Measurements from ENCODE around the gene RCN1.

The RCN1 gene

DNA sequence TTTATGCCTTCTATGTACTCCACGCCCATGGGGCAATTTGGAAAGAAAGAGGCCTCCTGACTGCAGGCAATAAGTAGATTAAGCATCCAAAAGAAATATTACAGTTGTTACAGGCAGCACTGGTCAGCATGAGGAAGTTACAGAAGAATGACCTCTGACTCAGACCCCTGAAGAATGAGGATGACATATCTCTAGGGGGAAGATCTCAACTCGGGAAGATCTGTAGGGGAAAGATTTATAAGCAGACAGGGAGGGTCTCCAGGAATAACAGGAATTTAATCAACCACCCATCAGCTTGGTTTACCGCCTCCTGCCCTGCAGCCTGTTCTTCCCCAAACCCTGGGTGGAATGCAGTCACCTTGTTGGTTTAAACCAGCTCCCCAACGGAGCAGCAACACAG is 58.0 kb downstream of the RCN1 start:
- no peak overlapping the region for H3K4me3 ChIP-seq (replicated peaks; ENCODE audit: low read depth, low read length)
- DNase-seq (ENCODE audit: extremely low read depth, low read depth), result no peak
- TF ChIP-seq, protein P1, sequence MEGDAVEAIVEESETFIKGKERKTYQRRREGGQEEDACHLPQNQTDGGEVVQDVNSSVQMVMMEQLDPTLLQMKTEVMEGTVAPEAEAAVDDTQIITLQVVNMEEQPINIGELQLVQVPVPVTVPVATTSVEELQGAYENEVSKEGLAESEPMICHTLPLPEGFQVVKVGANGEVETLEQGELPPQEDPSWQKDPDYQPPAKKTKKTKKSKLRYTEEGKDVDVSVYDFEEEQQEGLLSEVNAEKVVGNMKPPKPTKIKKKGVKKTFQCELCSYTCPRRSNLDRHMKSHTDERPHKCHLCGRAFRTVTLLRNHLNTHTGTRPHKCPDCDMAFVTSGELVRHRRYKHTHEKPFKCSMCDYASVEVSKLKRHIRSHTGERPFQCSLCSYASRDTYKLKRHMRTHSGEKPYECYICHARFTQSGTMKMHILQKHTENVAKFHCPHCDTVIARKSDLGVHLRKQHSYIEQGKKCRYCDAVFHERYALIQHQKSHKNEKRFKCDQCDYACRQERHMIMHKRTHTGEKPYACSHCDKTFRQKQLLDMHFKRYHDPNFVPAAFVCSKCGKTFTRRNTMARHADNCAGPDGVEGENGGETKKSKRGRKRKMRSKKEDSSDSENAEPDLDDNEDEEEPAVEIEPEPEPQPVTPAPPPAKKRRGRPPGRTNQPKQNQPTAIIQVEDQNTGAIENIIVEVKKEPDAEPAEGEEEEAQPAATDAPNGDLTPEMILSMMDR (IDR thresholded peaks at IDR 0.05; ENCODE audit: low read depth, low read length, missing control alignments), result no peak

DNA sequence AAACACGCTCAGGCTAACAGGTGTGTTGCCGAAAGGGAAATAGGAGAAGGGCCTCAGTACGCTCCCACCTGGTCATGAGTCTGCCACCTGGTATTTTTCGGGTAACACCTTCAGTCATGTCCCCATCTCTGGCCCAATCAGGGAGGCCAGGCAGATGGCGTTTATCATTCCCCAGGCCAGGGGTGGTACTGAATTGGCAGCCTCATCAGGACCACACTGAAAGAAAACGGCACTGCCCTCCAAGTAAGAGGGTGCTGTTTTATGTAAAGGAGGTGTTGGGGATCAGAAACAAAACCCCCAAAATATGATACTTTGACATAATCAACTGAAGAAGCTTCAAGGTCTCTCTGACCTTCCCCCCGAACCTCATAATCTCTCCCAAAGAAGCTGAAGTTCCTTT is 58.9 kb downstream of the RCN1 start:
- TF ChIP-seq, protein P1 (IDR thresholded peaks at IDR 0.05; ENCODE audit: low read depth, low read length, missing control alignments), result no peak
- no peak overlapping the region for H3K4me3 ChIP-seq (replicated peaks; ENCODE audit: low read depth, low read length)
- no peak for DNase-seq (ENCODE audit: extremely low read depth, low read depth)

DNA sequence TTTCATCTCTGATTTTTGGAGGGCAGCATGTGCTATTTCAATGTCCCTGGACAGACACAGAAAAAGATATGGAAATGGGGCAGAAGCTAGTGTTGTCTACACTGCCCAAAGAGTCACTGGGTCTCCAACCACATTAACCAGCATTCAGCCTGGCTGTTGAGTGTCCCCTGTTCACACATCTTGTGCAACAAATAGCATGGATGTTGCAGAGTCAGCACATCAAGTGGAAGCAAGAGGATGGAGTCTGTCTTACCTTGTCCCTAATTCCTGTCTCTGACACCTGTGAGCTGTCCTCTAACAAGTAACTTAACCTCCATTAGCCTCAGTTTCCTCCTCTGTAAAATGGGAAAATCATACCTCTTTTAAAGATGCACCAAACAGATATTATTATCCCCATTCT is 60.2 kb downstream of the RCN1 start:
- DNase-seq (ENCODE audit: extremely low read depth, low read depth), result no peak
- TF ChIP-seq, protein P1 (IDR thresholded peaks at IDR 0.05; ENCODE audit: low read depth, low read length, missing control alignments), result no peak
- H3K4me3 ChIP-seq (replicated peaks; ENCODE audit: low read depth, low read length), result no peak overlapping the region

DNA sequence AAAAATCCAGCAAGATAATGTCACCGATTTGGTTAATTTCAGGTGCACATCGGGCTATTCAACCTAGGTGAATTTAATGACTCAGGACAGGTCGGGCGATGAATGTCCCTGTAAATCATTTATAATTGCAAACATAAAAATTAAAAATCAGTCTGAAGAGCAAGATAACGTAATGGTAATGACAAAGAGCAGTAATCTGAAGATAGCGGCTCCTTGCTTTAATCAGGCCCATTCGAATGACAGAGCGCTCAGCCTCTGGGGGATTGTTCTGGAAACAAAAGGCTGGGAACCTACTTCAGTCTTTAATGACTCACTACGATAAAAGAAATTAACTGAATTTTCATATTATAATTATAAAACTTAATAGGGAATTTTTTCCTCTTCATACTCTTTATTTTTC is 61.3 kb downstream of the RCN1 start:
- H3K4me3 ChIP-seq (replicated peaks; ENCODE audit: low read depth, low read length), result no peak overlapping the region
- DNase-seq (ENCODE audit: extremely low read depth, low read depth), result no peak
- TF ChIP-seq, protein P1 (IDR thresholded peaks at IDR 0.05; ENCODE audit: low read depth, low read length, missing control alignments), result no peak

DNA sequence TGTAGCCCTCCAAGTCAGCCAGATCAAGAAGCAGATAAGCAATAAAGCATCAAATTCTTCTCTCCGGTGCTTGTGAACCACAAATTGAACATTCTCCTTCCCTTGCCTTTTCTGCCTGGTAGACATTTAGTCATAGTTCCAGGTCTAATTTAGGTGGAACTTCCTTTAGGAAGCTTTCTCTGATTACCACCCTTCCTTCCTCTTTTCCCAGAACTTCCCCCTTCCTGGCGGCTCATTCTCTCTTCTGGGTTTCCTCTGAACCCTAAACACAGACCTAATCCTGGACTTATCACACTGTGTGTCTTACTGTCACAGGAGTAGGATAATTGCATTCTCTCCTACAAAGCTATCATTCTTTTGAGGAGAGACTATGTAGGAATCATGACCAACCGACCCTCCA is 61.9 kb downstream of the RCN1 start:
- TF ChIP-seq, protein P1 (IDR thresholded peaks at IDR 0.05; ENCODE audit: low read depth, low read length, missing control alignments), result no peak
- H3K4me3 ChIP-seq (replicated peaks; ENCODE audit: low read depth, low read length), result no peak overlapping the region
- no peak for DNase-seq (ENCODE audit: extremely low read depth, low read depth)

DNA sequence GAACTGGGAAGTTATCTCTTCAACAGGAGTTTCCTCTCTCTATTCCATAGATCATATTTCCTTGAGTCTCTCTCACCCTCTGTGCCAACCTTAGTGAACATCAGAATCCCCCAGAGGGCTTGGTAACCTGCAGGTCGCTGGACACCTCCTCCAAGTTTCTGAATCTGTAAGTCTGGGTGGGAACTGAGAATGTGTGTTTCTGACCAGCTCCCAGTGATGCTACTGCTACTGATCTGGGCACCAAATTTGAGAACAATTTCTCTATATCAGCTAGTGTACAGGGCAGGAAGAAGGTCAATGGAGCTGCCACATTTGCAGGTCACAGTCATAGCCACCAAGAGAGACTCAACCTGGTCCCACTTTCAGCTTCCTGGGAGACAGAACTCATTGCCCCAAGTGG is 62.9 kb downstream of the RCN1 start:
- H3K4me3 ChIP-seq (replicated peaks; ENCODE audit: low read depth, low read length), result no peak overlapping the region
- TF ChIP-seq, protein P1 (IDR thresholded peaks at IDR 0.05; ENCODE audit: low read depth, low read length, missing control alignments), result no peak
- no peak for DNase-seq (ENCODE audit: extremely low read depth, low read depth)

DNA sequence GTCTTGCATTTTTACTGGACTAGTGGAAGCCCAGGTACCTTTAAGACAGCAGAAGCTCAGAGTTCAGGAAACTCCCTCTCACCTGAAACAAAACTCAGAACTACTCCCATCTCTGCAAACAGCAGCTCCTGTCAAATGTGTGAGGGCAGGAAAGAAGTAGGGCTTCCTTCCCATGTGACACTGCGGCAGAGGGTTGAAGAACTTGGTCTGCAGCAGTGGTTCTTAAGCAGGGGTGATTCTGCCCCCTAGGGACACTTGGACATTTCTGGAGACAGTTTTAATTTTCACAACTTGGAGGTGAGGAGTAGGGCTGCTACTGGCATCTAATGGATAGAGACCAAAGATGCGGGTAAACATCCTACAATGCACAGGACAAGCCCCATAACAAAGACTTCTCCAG is 63.4 kb downstream of the RCN1 start:
- H3K4me3 ChIP-seq (replicated peaks; ENCODE audit: low read depth, low read length), result no peak overlapping the region
- DNase-seq (ENCODE audit: extremely low read depth, low read depth), result no peak
- TF ChIP-seq, protein P1 (IDR thresholded peaks at IDR 0.05; ENCODE audit: low read depth, low read length, missing control alignments), result peak; percentile 13

Measured in HFF-Myc (cell line).